ENCODE data around the gene WFS1. TPM values are rescaled to one million over a fixed set of nuclear protein-coding genes. Genes with fewer than 3 reads are reported as not detected.
A peak's percentile ranks its signal among the peaks of the same experiment; 100 is the strongest.

The WFS1 gene
- total and polyA plus RNA-seq, 2 of the 8 experiments (the other 6 are each of a cell fraction or from before 2014, with no cell fraction given), result 29.1 to 43.1 TPM

DNA sequence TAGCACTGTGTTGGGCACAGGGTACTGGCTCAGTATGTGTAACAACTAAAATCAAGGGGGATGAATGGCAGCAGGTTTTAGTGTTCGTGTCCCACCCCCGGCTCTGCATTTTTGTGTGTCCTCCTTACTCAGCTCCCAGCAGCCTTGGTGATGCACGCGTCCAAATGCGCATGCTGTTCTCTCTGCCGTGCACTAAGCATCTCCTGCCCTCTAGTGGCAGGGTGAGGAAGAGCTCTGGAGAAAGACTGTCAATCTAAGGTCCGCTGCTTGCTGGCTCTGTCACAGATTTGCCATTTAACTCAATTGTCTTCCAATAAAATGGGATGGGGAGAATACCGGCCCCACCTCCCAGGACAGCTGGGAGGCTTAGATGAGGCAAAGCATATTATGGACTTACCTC lies 61.4 kb downstream of the WFS1 start:
- H3K4me2 ChIP-seq (ENCODE audit: insufficient read depth in 1 of 2, low read depth in 2 of 2, low read length in 2 of 2), result no peak overlapping the region
- no peak overlapping the region for H2AFZ ChIP-seq (ENCODE audit: low read length)
- H4K5ac ChIP-seq (ENCODE audit: insufficient read length, low read depth, low read length), result no peak overlapping the region
- H3K4ac ChIP-seq (replicated peaks; ENCODE audit: insufficient read length, low read depth, low read length), result no peak overlapping the region
- no peaks in the 10 kb centered on the region for H3K23me2 ChIP-seq (ENCODE audit: low read depth, low read length)
- no peak overlapping the region for H3K18ac ChIP-seq (ENCODE audit: extremely low read depth, low read length)
- no peak overlapping the region for H2BK5ac ChIP-seq (ENCODE audit: low read depth, low read length)
- peaks cover 4 to 11% of the 10 kb centered on the region in 2 experiments; a peak in 3 of 4 replicates for H3K9me3 ChIP-seq (ENCODE audit: insufficient read depth in 2 of 2, low read depth in 1 of 2, low read length in 1 of 2)
- H3K23ac ChIP-seq (ENCODE audit: insufficient read length), result no peak overlapping the region
- H3K27ac ChIP-seq (ENCODE audit: low read depth, low read length), result no peak overlapping the region
- no peak overlapping the region for H4K8ac ChIP-seq (ENCODE audit: extremely low read depth, insufficient read depth, low read length)
- no peaks in the 10 kb centered on the region for H3K79me1 ChIP-seq (ENCODE audit: low read depth, low read length)
- no peak overlapping the region for H2BK12ac ChIP-seq (ENCODE audit: low read depth, low read length)
- H3K56ac ChIP-seq (replicated peaks; ENCODE audit: insufficient read length, low read depth, low read length), result no peak overlapping the region
- no peak overlapping the region for H2BK20ac ChIP-seq (ENCODE audit: low read length)
- no peaks in the 10 kb centered on the region for H3K79me2 ChIP-seq (ENCODE audit: control insufficient read depth in 1 of 2, insufficient read depth in 2 of 2, low read length in 2 of 2)
- no peak overlapping the region for H3K14ac ChIP-seq (ENCODE audit: insufficient read length)
- H3K4me1 ChIP-seq (replicated peaks in 1 of 4; ENCODE audit: control insufficient read depth in 3 of 4, insufficient read depth in 4 of 4, low read length in 3 of 4), result no peaks in the 10 kb centered on the region; a peak in 2 of 7 replicates
- no peak overlapping the region for H3K4me3 ChIP-seq (ENCODE audit: extremely low read depth in 1 of 4, insufficient read depth in 2 of 4, low read depth in 3 of 4, low read length in 4 of 4)
- WGBS, 2 experiments (ENCODE audit: extremely low coverage in 1 of 2, insufficient coverage in 1 of 2, insufficient read length in 1 of 2, insufficient replicate concordance in 2 of 2, low coverage in 1 of 2, low lambda C conversion rate in 2 of 2, missing lambda C conversion rate in 1 of 2), result 78% methylated on average over 8 of the region's 8 CpGs; no CpG with 5 or more reads in 1 of the 2 experiments
- CTCF ChIA-PET (ENCODE audit: partially characterized antibody), result interaction anchor here (0.6 to 22.3 kb wide), 51 partner anchors 11 to 735 kb away, joined by 3 to 908 read pairs (median 5); partner anchors contain the start of gene WFS1
- no peak overlapping the region for H2BK15ac ChIP-seq (ENCODE audit: low read length)
- no peaks in the 10 kb centered on the region for H3K27me3 ChIP-seq (replicated peaks in 1 of 4; ENCODE audit: control insufficient read depth in 3 of 4, extremely low read depth in 1 of 4, insufficient read depth in 3 of 4, low read length in 3 of 4)
- no peak overlapping the region for H2BK120ac ChIP-seq (replicated peaks; ENCODE audit: low read depth, low read length)
- H4K20me1 ChIP-seq (replicated peaks in 1 of 2; ENCODE audit: control insufficient read depth in 1 of 2, insufficient read depth in 2 of 2, low read length in 2 of 2), result peaks cover 0 to 2% of the 10 kb centered on the region in 2 experiments
- POLR2A ChIA-PET (ENCODE audit: partially characterized antibody), result no interaction called here
- peak in 1 of 2 experiments; percentile 65 for DNase-seq (ENCODE audit: low read depth in 1 of 2, low spot score in 2 of 2)
- H3K36me3 ChIP-seq (ENCODE audit: control insufficient read depth in 2 of 4, insufficient read depth in 4 of 4, low read length in 3 of 4), result no peaks in the 10 kb centered on the region
- peak; percentile 48 for FAIRE-seq
- no peak overlapping the region for H3K9ac ChIP-seq (replicated peaks in 1 of 4; ENCODE audit: extremely low read depth in 1 of 4, low read depth in 3 of 4, low read length in 3 of 4)
- no peak overlapping the region for H4K91ac ChIP-seq (replicated peaks; ENCODE audit: insufficient read length, low read length)
- H2AK5ac ChIP-seq (ENCODE audit: low read depth, low read length), result no peak overlapping the region
- TF ChIP-seq, protein P1, sequence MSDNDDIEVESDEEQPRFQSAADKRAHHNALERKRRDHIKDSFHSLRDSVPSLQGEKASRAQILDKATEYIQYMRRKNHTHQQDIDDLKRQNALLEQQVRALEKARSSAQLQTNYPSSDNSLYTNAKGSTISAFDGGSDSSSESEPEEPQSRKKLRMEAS (IDR thresholded peaks at IDR 0.05), result peak; percentile 42; the same call in 1 of the 2 replicates
- TF ChIP-seq SRF (IDR thresholded peaks at IDR 0.05; ENCODE audit: low read depth, low read length), result no peak
- TF ChIP-seq POU5F1 (IDR thresholded peaks at IDR 0.05; ENCODE audit: low read depth, low read length), result 0 out of 2 replicates have a peak, but pooled peaks have one; percentile 17
- TF ChIP-seq, protein P2, sequence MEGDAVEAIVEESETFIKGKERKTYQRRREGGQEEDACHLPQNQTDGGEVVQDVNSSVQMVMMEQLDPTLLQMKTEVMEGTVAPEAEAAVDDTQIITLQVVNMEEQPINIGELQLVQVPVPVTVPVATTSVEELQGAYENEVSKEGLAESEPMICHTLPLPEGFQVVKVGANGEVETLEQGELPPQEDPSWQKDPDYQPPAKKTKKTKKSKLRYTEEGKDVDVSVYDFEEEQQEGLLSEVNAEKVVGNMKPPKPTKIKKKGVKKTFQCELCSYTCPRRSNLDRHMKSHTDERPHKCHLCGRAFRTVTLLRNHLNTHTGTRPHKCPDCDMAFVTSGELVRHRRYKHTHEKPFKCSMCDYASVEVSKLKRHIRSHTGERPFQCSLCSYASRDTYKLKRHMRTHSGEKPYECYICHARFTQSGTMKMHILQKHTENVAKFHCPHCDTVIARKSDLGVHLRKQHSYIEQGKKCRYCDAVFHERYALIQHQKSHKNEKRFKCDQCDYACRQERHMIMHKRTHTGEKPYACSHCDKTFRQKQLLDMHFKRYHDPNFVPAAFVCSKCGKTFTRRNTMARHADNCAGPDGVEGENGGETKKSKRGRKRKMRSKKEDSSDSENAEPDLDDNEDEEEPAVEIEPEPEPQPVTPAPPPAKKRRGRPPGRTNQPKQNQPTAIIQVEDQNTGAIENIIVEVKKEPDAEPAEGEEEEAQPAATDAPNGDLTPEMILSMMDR (IDR thresholded peaks at IDR 0.05; ENCODE audit: control extremely low read depth in 1 of 3, insufficient read depth in 1 of 3, low read depth in 1 of 3, low read length in 3 of 3), result peak in 2 of 3 experiments; percentile 81 to 92; a peak in 3 of 4 replicates
- TF ChIP-seq PHF8 (conservative IDR thresholded peaks at IDR 0.05; ENCODE audit: low read depth, low read length), result no peak
- TF ChIP-seq RFX5 (IDR thresholded peaks at IDR 0.05; ENCODE audit: borderline replicate concordance, low read depth, low read length), result no peak
- TF ChIP-seq CHD2 (IDR thresholded peaks at IDR 0.05; ENCODE audit: low read length), result no peak
- no peak for TF ChIP-seq KDM1A (IDR thresholded peaks at IDR 0.05; ENCODE audit: borderline replicate concordance, low read length)
- no peak for TF ChIP-seq JUND (IDR thresholded peaks at IDR 0.05; ENCODE audit: low read length)
- TF ChIP-seq RNF2 (IDR thresholded peaks at IDR 0.05; ENCODE audit: borderline replicate concordance, low read depth, low read length, missing control alignments, poor library complexity, severe bottlenecking), result no peak
